ENCODE data around the gene SERPINE2. TPM values are rescaled to one million over a fixed set of nuclear protein-coding genes. Genes with fewer than 3 reads are reported as not detected.

SERPINE2 gene
- total RNA-seq, 1 experiment from 2014 or later: 380 TPM

GRCh38 chr2:223978451-223978850 lies 60.6 kb downstream of the SERPINE2 start:
- no TSS peak for BruUV-seq (replicated peaks)
- CTCF ChIA-PET: no interaction called here
- Histone ChIP-seq H3K4me3 (ENCODE audit: low read depth, low read length, poor library complexity, severe bottlenecking) (no peak overlapping the region), H3K27me3 (replicated peaks; ENCODE audit: insufficient read depth, low read depth, low read length, poor library complexity) (no peaks in the 10 kb centered on the region), H3K9me3 (ENCODE audit: low read depth, low read length, poor library complexity, severe bottlenecking) (no peaks in the 10 kb centered on the region), H3K36me3 (ENCODE audit: insufficient read depth, low read length, poor library complexity, severe bottlenecking) (peaks cover 50% of the 10 kb centered on the region), H3K27ac (ENCODE audit: low read depth, low read length, poor library complexity, severe bottlenecking) (no peak overlapping the region), H3K4me1 (ENCODE audit: insufficient read depth, low read length, poor library complexity, severe bottlenecking) (no peaks in the 10 kb centered on the region)
- intact Hi-C loops (cut with micrococcal nuclease; ENCODE audit: unreplicated experiment): loop anchor here (10.0 kb wide), 2 partner anchors 466 to 676 kb away; no protein-coding TSS in a partner anchor
- no peak for DNase-seq (ENCODE audit: low spot score)
- TF ChIP-seq CTCF (conservative IDR thresholded peaks at IDR 0.05; ENCODE audit: low read depth, low read length) (no peak), EZH2 (IDR thresholded peaks at IDR 0.05; ENCODE audit: borderline replicate concordance, low read depth, low read length, poor library complexity, severe bottlenecking) (no peak)
- POLR2A ChIA-PET (ENCODE audit: low non-redundant PET): no interaction called here

GRCh38 chr2:223976635-223977226 lies 62.4 kb downstream of the SERPINE2 start:
- Histone ChIP-seq H3K36me3 (ENCODE audit: insufficient read depth, low read length, poor library complexity, severe bottlenecking) (peaks cover 40% of the 10 kb centered on the region), H3K27ac (ENCODE audit: low read depth, low read length, poor library complexity, severe bottlenecking) (no peak overlapping the region), H3K4me3 (ENCODE audit: low read depth, low read length, poor library complexity, severe bottlenecking) (no peak overlapping the region), H3K4me1 (ENCODE audit: insufficient read depth, low read length, poor library complexity, severe bottlenecking) (peaks cover 11% of the 10 kb centered on the region), H3K9me3 (ENCODE audit: low read depth, low read length, poor library complexity, severe bottlenecking) (no peaks in the 10 kb centered on the region), H3K27me3 (replicated peaks; ENCODE audit: insufficient read depth, low read depth, low read length, poor library complexity) (no peaks in the 10 kb centered on the region)
- ChIA-PET CTCF (no interaction called here), POLR2A (ENCODE audit: low non-redundant PET) (no interaction called here)
- intact Hi-C loops (cut with micrococcal nuclease; ENCODE audit: unreplicated experiment): loop anchor here (10.0 kb wide), 2 partner anchors 468 to 678 kb away; no protein-coding TSS in a partner anchor
- no TSS peak for BruUV-seq (replicated peaks)
- DNase-seq (ENCODE audit: low spot score): no peak
- TF ChIP-seq CTCF (conservative IDR thresholded peaks at IDR 0.05; ENCODE audit: low read depth, low read length): no peak

- ChIA-PET POLR2A (ENCODE audit: low non-redundant PET) (no interaction called here), CTCF (no interaction called here)
- Histone ChIP-seq H3K9me3 (ENCODE audit: low read depth, low read length, poor library complexity, severe bottlenecking) (no peaks in the 10 kb centered on the region), H3K27me3 (replicated peaks; ENCODE audit: insufficient read depth, low read depth, low read length, poor library complexity) (no peaks in the 10 kb centered on the region), H3K4me1 (ENCODE audit: insufficient read depth, low read length, poor library complexity, severe bottlenecking) (peaks cover 28% of the 10 kb centered on the region), H3K27ac (ENCODE audit: low read depth, low read length, poor library complexity, severe bottlenecking) (no peak overlapping the region), H3K4me3 (ENCODE audit: low read depth, low read length, poor library complexity, severe bottlenecking) (no peak overlapping the region), H3K36me3 (ENCODE audit: insufficient read depth, low read length, poor library complexity, severe bottlenecking) (peaks cover 16% of the 10 kb centered on the region)
- TF ChIP-seq CTCF (conservative IDR thresholded peaks at IDR 0.05; ENCODE audit: low read depth, low read length): no peak
- TF ChIP-seq EZH2 (IDR thresholded peaks at IDR 0.05; ENCODE audit: borderline replicate concordance, low read depth, low read length, poor library complexity, severe bottlenecking): no peak
- intact Hi-C loops (cut with micrococcal nuclease; ENCODE audit: unreplicated experiment): loop anchor here (10.0 kb wide), 2 partner anchors 471 to 681 kb away; no protein-coding TSS in a partner anchor
- no TSS peak for BruUV-seq (replicated peaks)
- no peak for DNase-seq (ENCODE audit: low spot score)
Measured at GRCh38 chr2:223973606-223974005, 65.5 kb downstream of the SERPINE2 start.

All from A673 (cell line).